Type B pancreatic cell (in vitro differentiated cells): ENCODE data around the gene CCNY. TPM values are rescaled to one million over a fixed set of nuclear protein-coding genes. Genes with fewer than 3 reads are reported as not detected.
"Not testable (repeated sequence)": the region's sequence is repeated elsewhere in the genome, so short reads cannot be mapped to it uniquely, and the experiment has no call there.

Experiments
- DNase-seq: peaks from one replicate; pipeline ENCODE4 v3.0.0; 2021; ENCODE audit warnings: mixed read lengths; ENCODE audit not compliant: unreplicated experiment; ENCODE audit errors: extremely low spot score
- H3K27ac Mint-ChIP-seq: 2 replicates; pipeline ENCODE4 v1.8.0; 2021; ENCODE audit warnings: mild to moderate bottlenecking, mixed read lengths
- H3K27me3 Mint-ChIP-seq: 2 replicates; pipeline ENCODE4 v1.8.0; 2021; ENCODE audit warnings: mixed read lengths
- H3K36me3 Mint-ChIP-seq: 2 replicates; pipeline ENCODE4 v1.8.0; 2021; ENCODE audit warnings: mixed read lengths
- H3K4me1 Mint-ChIP-seq: one replicate; pipeline ENCODE4 v1.8.0; 2021; ENCODE audit warnings: mixed read lengths; ENCODE audit not compliant: unreplicated experiment
- H3K4me3 Mint-ChIP-seq: 2 replicates; pipeline ENCODE4 v1.8.0; 2021; ENCODE audit warnings: mild to moderate bottlenecking, mixed read lengths
- H3K9me3 Mint-ChIP-seq: 2 replicates; pipeline ENCODE4 v1.8.0; 2021; ENCODE audit warnings: mixed read lengths
- total RNA-seq: library from RNA; stranded (reverse); gene quantifications from 2 replicates; pipeline ENCODE4 v1.2.1, GENCODE V29; 2021; ENCODE audit warnings: low replicate concordance
- TF ChIP-seq, protein P1 (sequence below): fragments of 200-600 bp; sonication (generic); conservative IDR thresholded peaks from 2 replicates; pipeline ENCODE4 v1.5.0; 2021; ENCODE audit warnings: antibody characterized with exemption, mild to moderate bottlenecking

CCNY gene
- total RNA-seq, 1 donor from 2014 or later: 74.6 TPM

DNA sequence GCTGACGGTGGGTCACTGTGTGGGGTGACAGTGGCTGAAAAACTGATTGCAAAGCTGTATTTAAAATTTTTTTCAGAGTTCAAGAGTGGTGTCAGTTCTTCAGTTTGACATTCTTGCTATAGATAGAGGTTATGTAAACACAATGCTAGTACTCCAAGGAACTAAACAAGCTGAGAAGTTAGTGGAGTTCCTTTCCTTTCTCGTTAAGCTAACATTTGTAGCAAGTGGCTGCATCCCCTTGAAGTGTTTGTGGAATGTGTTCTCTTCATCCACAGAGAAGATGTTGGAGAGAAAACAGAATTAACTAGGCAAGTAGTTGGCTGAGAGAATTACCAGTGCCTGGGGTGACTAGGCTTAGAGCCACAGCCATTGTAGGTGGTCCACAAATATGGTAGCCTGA is 15.8 kb downstream of the CCNY start:
- TF ChIP-seq, protein P1, sequence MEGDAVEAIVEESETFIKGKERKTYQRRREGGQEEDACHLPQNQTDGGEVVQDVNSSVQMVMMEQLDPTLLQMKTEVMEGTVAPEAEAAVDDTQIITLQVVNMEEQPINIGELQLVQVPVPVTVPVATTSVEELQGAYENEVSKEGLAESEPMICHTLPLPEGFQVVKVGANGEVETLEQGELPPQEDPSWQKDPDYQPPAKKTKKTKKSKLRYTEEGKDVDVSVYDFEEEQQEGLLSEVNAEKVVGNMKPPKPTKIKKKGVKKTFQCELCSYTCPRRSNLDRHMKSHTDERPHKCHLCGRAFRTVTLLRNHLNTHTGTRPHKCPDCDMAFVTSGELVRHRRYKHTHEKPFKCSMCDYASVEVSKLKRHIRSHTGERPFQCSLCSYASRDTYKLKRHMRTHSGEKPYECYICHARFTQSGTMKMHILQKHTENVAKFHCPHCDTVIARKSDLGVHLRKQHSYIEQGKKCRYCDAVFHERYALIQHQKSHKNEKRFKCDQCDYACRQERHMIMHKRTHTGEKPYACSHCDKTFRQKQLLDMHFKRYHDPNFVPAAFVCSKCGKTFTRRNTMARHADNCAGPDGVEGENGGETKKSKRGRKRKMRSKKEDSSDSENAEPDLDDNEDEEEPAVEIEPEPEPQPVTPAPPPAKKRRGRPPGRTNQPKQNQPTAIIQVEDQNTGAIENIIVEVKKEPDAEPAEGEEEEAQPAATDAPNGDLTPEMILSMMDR: no peak
- Mint-ChIP-seq H3K9me3 (peaks cover 4% of the 10 kb centered on the region), H3K36me3 (peaks cover 3% of the 10 kb centered on the region), H3K4me1 (peaks cover 71% of the 10 kb centered on the region), H3K27ac (no peak overlapping the region), H3K4me3 (no peak overlapping the region), H3K27me3 (no peaks in the 10 kb centered on the region)
- DNase-seq: no peak

DNA sequence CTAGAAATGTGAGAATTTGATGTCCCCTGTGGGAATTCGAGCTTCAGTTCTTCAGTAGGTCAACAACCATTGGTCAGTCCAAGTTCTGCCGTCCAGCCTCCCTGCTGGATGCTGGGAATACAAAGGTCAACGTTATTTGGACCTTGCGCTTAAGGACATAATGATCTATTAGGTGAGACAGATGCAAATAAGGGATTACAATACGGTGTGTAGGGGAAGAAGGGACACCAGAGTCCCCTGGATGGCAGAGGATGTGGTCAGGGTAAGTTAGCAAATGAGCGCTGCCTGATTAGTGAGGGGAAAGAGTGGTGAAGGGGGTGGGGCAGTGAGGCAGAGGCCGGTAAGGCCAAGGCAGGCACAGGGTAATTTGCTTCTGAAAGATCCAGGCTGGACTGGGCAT is 16.2 kb downstream of the CCNY start:
- peaks cover 71% of the 10 kb centered on the region for H3K4me1 Mint-ChIP-seq

DNA sequence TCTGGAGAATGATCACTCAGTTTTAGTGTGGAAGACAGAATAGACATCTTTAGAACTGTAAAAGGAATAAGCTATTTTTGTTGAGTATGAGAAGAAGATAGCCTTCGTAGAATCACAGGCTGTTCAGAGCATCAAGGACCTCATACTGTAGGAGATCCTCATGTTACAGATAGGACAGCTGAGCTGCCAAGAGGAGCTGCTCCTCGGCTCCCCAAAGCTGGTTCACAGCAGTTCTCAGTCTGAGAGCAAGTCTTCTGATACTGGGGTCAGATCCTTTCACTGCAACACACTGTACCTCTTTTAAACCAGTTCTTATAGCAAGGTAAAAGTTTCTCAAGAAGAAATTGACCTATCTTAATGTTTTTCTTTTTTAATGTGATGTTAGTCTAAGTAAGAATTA is 17.1 kb downstream of the CCNY start:
- Mint-ChIP-seq H3K27ac (no peak overlapping the region), H3K4me1 (peaks cover 63% of the 10 kb centered on the region), H3K4me3 (no peak overlapping the region), H3K36me3 (peaks cover 3% of the 10 kb centered on the region), H3K9me3 (peaks cover 4% of the 10 kb centered on the region), H3K27me3 (no peaks in the 10 kb centered on the region)
- DNase-seq: no peak
- TF ChIP-seq, protein P1: no peak

More for the DNA sequence above, 16.2 kb downstream of the CCNY start:
- no peaks in the 10 kb centered on the region for H3K27me3 Mint-ChIP-seq
- peaks cover 3% of the 10 kb centered on the region for H3K36me3 Mint-ChIP-seq
- TF ChIP-seq, protein P1: no peak
- no peak overlapping the region for H3K4me3 Mint-ChIP-seq
- peaks cover 4% of the 10 kb centered on the region for H3K9me3 Mint-ChIP-seq
- H3K27ac Mint-ChIP-seq: no peak overlapping the region
- no peak for DNase-seq

DNA sequence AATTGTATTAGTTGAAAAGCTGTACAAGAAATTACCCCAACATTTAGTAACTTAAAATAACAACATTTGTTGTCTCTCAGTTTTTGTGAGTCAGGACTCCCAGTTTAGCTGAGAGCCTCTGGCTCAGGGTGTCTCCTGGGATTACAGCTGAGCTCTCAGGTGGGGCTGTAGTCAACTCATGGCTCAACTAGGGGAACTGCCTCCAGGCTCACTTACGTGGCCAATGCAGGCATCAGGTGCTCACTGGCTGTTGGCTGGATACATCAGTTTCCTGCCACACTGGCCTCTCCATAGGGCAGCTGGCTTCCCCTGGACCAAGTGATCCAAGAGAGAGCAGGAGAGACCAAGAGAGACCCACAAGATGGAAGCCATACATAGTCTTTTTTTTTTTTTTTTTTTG is 17.5 kb downstream of the CCNY start:
- H3K36me3 Mint-ChIP-seq: peaks cover 3% of the 10 kb centered on the region
- peaks cover 59% of the 10 kb centered on the region for H3K4me1 Mint-ChIP-seq
- no peaks in the 10 kb centered on the region for H3K27me3 Mint-ChIP-seq
- TF ChIP-seq, protein P1: no peak
- H3K27ac Mint-ChIP-seq: no peak overlapping the region
- no peak for DNase-seq
- H3K9me3 Mint-ChIP-seq: peaks cover 4% of the 10 kb centered on the region
- H3K4me3 Mint-ChIP-seq: no peak overlapping the region

DNA sequence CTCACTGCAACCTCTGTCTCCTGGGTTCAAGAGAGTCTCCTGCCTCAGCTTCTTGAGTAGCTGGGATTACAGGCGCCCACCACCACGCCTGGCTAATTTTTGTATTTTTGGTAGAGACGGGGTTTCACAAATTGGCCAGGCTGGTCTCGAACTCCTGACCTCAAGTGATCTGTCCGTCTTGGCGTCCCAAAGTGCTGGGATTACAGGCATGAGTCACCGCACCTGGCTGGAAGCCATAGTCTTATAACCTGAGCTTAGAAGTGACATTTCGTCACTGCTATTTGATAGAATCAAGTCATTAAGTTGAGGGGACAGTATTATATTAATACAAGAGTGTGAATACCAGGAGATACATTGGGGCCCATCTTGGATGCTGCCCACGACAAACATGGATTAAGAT is 17.9 kb downstream of the CCNY start:
- H3K36me3 Mint-ChIP-seq, H3K27me3 Mint-ChIP-seq, H3K4me3 Mint-ChIP-seq, DNase-seq, H3K9me3 Mint-ChIP-seq, H3K27ac Mint-ChIP-seq: not testable (repeated sequence)
- peaks cover 54% of the 10 kb centered on the region for H3K4me1 Mint-ChIP-seq

DNA sequence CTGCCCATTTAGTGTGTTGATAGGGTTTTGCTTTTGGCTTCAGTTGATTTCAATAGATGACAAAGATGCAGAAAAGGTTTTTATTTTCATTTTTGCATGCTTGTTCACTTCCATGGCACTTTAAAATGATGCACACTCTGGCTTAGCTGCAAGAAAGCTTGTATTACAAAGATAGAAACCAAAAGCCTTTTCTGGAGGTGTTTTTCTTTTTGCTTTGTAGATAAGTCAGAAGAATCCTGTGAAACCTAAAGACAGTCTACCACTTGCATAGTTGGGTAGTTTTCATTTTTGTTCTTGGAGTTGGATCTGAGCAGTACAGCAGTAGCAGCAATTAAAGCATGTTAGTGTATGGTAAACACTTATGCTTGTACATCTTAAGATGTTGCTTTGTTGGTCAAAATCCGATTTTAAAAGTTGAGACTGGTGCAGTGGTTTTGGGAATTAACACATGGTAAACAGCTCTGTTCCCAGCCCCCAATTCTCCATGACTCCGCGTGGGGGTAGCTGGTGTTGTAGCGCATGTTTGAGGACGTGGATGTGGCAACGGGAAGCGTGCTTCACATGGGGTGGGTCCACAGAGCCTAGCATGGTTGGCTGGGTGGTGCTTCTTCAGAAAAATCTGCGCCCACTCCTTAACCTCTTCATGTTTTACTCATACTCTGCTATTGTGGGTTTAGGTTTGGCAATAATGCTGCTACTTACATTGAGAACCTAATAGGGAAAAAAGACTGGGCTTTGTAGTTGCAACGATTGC is 19.8 kb downstream of the CCNY start:
- H3K27ac Mint-ChIP-seq: no peak overlapping the region
- TF ChIP-seq, protein P1: no peak
- H3K4me3 Mint-ChIP-seq: no peak overlapping the region
- H3K27me3 Mint-ChIP-seq: no peaks in the 10 kb centered on the region
- H3K4me1 Mint-ChIP-seq: peaks cover 35% of the 10 kb centered on the region
- peaks cover 3% of the 10 kb centered on the region for H3K36me3 Mint-ChIP-seq
- H3K9me3 Mint-ChIP-seq: peaks cover 4% of the 10 kb centered on the region
- DNase-seq: no peak
